ENCODE data around the gene TCF15. TPM values are rescaled to one million over a fixed set of nuclear protein-coding genes. Genes with fewer than 3 reads are reported as not detected.

TCF15 gene
- total and polyA plus RNA-seq, 2 of the 8 experiments (the other 6 are each of a cell fraction or from before 2014, with no cell fraction given): 3.7 to 6.9 TPM

DNA sequence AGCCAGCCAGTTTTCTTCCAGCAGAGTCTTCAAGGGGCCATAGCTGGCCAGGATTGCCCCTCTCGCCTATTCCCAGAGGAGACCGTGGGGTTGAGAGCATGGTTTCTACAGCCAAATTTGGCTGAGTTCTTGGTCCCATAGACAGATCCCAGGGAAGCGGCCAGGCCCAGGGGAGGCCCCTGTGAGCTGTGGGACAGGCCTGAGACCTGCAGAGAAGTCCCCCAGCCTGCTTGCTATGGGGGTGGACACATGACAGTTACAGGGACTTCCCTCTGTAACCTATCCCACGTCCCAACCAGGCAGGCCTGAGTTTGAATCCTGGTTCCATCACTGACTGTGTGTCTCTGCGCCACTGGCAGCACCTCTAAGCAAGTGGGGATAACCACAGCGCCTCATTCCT, 2.6 kb downstream of the TCF15 start:
- Histone ChIP-seq H3K14ac (ENCODE audit: insufficient read length) (no peak overlapping the region), H4K5ac (ENCODE audit: insufficient read length, low read depth, low read length) (no peak overlapping the region), H2BK5ac (ENCODE audit: low read depth, low read length) (no peak overlapping the region), H3K9ac (replicated peaks in 1 of 4; ENCODE audit: extremely low read depth in 1 of 4, low read depth in 3 of 4, low read length in 3 of 4) (no peak overlapping the region), H3K36me3 (ENCODE audit: control insufficient read depth in 2 of 4, insufficient read depth in 4 of 4, low read length in 3 of 4) (no peaks in the 10 kb centered on the region), H3K79me1 (ENCODE audit: low read depth, low read length) (no peaks in the 10 kb centered on the region), H4K8ac (ENCODE audit: extremely low read depth, insufficient read depth, low read length) (no peak overlapping the region), H4K20me1 (replicated peaks in 1 of 2; ENCODE audit: control insufficient read depth in 1 of 2, insufficient read depth in 2 of 2, low read length in 2 of 2) (peaks cover 8 to 14% of the 10 kb centered on the region in 2 experiments), H2BK12ac (ENCODE audit: low read depth, low read length) (no peak overlapping the region), H3K79me2 (ENCODE audit: control insufficient read depth in 1 of 2, insufficient read depth in 2 of 2, low read length in 2 of 2) (no peaks in the 10 kb centered on the region; a peak in 1 of 4 replicates), H3K9me3 (ENCODE audit: insufficient read depth in 2 of 2, low read depth in 1 of 2, low read length in 1 of 2) (no peaks in the 10 kb centered on the region), H3K4me3 (ENCODE audit: extremely low read depth in 1 of 4, insufficient read depth in 2 of 4, low read depth in 3 of 4, low read length in 4 of 4) (no peak overlapping the region), H2BK15ac (ENCODE audit: low read length) (no peak overlapping the region), H3K27ac (ENCODE audit: low read depth, low read length) (no peak overlapping the region), H3K23ac (ENCODE audit: insufficient read length) (no peak overlapping the region), H2BK20ac (ENCODE audit: low read length) (no peak overlapping the region), H3K4ac (replicated peaks; ENCODE audit: insufficient read length, low read depth, low read length) (no peak overlapping the region), H3K23me2 (ENCODE audit: low read depth, low read length) (peaks cover 5% of the 10 kb centered on the region; the same call in 1 of the 2 replicates), H3K56ac (replicated peaks; ENCODE audit: insufficient read length, low read depth, low read length) (no peak overlapping the region), H3K4me2 (ENCODE audit: insufficient read depth in 1 of 2, low read depth in 2 of 2, low read length in 2 of 2) (no peak overlapping the region), H2BK120ac (replicated peaks; ENCODE audit: low read depth, low read length) (no peak overlapping the region), H2AFZ (ENCODE audit: low read length) (no peak overlapping the region), H4K91ac (replicated peaks; ENCODE audit: insufficient read length, low read length) (no peak overlapping the region), H3K27me3 (replicated peaks in 1 of 4; ENCODE audit: control insufficient read depth in 3 of 4, extremely low read depth in 1 of 4, insufficient read depth in 3 of 4, low read length in 3 of 4) (peaks cover 7 to 28% (median 26%) of the 10 kb centered on the region in 4 experiments), H3K4me1 (replicated peaks in 1 of 4; ENCODE audit: control insufficient read depth in 3 of 4, insufficient read depth in 4 of 4, low read length in 3 of 4) (peaks cover 0 to 19% (median 13%) of the 10 kb centered on the region in 4 experiments; a peak in 6 of 7 replicates), H3K18ac (ENCODE audit: extremely low read depth, low read length) (no peak overlapping the region), H2AK5ac (ENCODE audit: low read depth, low read length) (no peak overlapping the region)
- ChIA-PET CTCF (ENCODE audit: partially characterized antibody) (interaction anchor here (0.9 to 3.2 kb wide), 5 partner anchors 30 to 57 kb away, joined by 3 to 14 read pairs (median 4); no protein-coding TSS in a partner anchor), POLR2A (ENCODE audit: partially characterized antibody) (no interaction called here)
- FAIRE-seq (no peak), DNase-seq (ENCODE audit: low read depth in 1 of 2, low spot score in 2 of 2) (no peak)
- WGBS, 2 experiments (ENCODE audit: extremely low coverage in 1 of 2, insufficient coverage in 1 of 2, insufficient read length in 1 of 2, insufficient replicate concordance in 2 of 2, low coverage in 1 of 2, low lambda C conversion rate in 2 of 2, missing lambda C conversion rate in 1 of 2): 94% methylated on average over 5 of the region's 6 CpGs; no CpG with 5 or more reads in 1 of the 2 experiments
- TF ChIP-seq CREB1 (IDR thresholded peaks at IDR 0.05) (no peak), POU5F1 (IDR thresholded peaks at IDR 0.05; ENCODE audit: low read depth, low read length) (no peak), CHD1 (IDR thresholded peaks at IDR 0.05; ENCODE audit: low read depth, low read length) (no peak), CBX8 (IDR thresholded peaks at IDR 0.05; ENCODE audit: borderline replicate concordance, low read depth, low read length) (no peak)

Measured in H1 (cell line).